T-helper 1 cell treated with Interleukin-12 subunit alpha and Interleukin-12 subunit beta and Interleukin-4 antibody, amounts not matched to agents 30 ng/mL and 1 ng/mL, for 36 hours (primary cell): ENCODE data around the gene ANO1. TPM values are rescaled to one million over a fixed set of nuclear protein-coding genes. Genes with fewer than 3 reads are reported as not detected.

Experiments
- intact Hi-C: fragments of 100-400 bp; cut with micrococcal nuclease; formaldehyde crosslinking; loops from one replicate; pipeline ENCODE4 v1.15.1; 2024
- total RNA-seq: library from RNA; stranded (reverse); gene quantifications from 2 replicates; pipeline ENCODE4 v1.2.3, GENCODE V29; 2022

ANO1 gene
- total RNA-seq, 1 donor from 2014 or later, result not detected

DNA sequence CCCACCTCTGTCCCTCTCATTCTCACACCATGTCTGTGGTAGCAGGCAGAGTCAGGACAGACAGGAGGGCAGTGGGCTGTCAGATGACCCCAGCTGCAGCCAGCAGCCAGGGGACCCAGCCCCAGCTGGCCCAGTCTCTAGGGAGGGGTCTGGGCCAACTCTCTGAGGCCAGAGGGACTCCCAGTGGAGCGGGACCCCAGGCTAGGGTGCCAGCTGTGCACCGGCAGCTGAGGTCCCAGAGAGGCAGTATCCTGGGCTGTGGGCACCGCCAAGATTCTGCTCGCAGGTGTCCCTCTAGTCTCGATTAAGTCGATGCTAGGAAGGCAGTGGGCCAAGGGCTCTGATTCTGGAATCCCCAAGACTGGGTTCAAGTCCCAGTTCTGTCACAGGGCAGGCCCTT is 108.3 kb downstream of the ANO1 start:
- intact Hi-C loops, result no loop called here

DNA sequence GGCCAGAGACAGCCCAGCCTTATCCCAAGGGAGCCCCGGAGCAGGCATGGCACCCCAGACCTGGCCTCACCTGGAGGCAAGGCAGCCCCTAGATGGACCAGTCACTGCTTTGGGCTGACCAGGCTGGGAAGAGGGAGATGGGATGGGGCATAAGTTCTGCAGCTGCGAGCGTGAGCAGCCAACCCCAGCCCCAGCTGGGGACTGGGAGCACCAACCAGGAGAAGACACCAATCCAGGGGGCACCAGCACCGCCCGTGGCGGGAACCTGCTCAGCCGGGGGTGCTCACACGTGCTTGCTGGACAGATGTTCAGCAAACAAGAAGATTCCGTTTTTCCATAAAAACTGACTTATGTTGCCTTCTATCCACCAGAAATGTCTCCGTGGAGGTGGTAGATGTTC is 108.8 kb downstream of the ANO1 start:
- intact Hi-C loops, result no loop called here

GRCh38 chr11:70187771-70188170 is 109.7 kb downstream of the ANO1 start:
- intact Hi-C loops, result no loop called here

DNA sequence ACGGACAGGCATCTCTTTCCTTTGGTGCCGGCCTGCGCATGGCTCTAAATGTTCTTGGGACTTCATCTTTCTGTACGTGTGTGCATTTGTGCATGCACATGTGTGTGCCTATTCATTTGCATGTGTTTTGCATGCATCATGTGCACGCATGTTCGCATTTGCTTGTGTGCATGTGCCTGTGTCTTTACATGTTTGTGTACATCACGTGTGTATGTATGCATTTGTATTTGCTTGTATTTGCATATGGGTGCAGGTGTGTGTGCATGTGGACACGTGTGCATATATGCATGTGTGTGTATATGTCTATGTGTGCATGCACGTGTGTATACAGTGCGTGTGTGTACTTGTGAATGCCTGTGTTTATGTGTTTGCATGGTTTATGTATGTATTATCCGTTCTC is 111.5 kb downstream of the ANO1 start:
- intact Hi-C loops, result loop anchor here (10.0 kb wide), 1 partner anchor 245 kb away; no protein-coding TSS in a partner anchor

DNA sequence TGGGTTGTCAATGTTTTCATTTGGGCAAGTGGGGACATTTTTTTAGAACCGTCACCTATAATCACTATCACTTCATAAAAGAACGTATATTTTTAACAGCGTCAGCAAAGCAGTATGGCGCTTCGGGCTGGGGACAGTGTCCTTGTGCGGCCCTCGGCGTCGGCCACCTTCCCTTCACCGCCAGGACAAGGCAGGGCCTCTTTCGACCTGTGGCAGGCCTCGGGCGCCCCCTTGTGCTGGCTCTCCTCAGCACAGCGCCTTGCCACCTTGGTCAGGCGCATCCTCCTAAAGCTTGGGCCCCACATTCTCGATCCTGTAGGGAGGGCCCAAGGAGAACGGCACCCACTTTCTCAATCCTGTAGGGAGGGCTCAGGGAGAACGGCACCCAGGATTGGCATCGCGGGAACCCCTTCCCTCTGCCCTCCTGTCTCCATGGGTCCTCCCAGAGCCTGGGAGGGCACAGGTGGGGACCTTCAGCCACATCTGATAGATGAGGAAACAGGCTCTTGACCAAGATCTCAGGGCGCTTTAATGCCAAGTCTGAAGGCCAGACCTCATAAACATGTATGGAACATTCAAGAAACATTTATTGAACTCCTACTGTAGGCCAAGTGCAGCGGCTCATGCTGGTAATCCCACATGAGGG is 113.5 kb downstream of the ANO1 start:
- intact Hi-C loops, result loop anchor here (1.0 to 10.0 kb wide), 3 partner anchors 189 to 273 kb away; no protein-coding TSS in a partner anchor

GRCh38 chr11:70192666-70193410 is 114.7 kb downstream of the ANO1 start:
- intact Hi-C loops, result loop anchor here (10.0 kb wide), 1 partner anchor 248 kb away; no protein-coding TSS in a partner anchor

DNA sequence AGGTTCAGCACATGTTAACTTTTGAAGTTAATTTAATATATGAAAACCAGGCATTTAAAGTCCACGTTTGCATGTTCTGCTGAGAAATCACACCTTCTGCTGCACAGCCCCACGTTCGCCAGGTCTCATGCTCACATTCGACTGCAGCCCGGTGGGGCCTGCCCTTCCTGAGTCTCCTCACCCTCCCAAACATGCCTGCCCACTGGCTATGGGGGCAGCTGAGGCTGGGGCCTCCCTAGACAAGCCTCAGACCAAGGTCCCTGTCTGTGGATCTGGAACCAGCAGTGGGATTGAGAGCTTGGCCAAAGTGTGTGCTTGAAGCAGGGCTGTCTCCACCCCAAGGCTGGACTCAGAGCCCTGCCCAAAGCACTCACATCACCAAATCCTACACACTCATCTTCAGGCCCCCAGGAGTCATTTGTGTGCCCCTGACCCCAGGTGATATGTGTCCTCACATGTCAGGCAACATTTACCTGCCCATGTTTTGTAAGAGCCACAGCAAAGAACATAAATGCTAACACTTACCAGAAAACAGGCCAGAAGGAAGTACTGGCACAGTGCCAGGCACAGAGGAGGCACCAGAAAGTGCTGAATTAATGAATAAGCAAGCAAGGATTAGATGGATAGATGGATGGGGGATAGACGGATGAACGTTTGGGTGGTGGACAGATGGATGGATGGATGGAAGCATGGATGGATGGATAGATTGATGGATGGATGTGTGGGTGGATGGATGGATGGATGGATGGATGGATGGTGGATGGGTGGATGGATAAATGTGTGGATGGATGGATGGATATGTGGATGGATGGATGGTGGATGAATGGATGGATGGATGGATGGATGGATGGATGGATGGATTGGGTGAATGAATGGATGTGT is 115.5 kb downstream of the ANO1 start:
- intact Hi-C loops, result loop anchor here (10.0 kb wide), 1 partner anchor 249 kb away; no protein-coding TSS in a partner anchor

DNA sequence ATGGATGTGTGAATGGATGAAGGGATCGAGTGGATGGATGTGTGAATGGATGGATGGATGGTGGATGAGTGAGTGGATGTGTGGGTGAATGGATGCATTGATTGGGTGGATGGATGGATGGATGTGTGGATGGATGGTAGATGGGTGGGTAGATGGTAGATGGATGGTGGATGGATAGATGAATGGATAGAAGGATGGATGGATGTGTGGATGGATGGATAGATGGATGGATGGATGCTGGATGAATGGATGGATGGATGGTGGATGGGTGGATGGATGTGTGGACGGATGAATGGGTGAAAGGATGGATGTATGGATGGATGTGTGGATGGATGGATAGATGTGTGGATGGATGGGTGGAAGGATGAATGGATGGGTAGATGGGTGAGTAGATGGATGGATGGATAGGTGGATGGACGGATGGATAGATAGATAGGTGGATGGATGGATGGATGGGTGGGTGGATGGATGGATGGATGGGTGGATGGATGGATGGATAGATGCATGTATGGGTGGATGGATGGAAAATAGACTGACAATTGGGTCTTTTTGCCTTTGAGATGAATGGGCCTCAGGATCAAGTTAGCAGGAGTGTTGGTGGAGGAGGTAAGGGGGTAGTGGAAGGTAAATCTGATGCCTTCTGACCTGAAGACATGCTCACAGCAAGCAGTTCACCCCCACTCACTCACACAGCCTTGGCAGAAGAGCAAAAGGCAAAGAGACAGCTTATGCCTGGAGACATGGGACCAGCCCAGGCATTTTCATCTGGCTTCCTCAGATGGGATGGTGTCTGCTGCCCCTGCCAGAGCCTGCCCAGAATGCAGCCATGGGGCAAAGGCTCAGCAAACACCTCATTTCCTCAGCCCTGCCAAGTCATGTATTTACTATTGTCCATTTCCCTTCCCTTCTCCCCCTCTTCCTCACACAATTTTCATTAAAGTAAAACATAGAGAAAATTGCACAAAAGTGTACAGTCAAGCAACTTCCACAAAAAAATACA is 117.0 kb downstream of the ANO1 start:
- intact Hi-C loops, result loop anchor here (10.0 kb wide), 1 partner anchor 250 kb away; no protein-coding TSS in a partner anchor

- intact Hi-C loops, result loop anchor here (5.0 kb wide), 2 partner anchors 1153 to 1358 kb away; partner anchors contain the start of genes CPT1A and TPCN2
These were observed 122.2 kb downstream of the ANO1 start for GRCh38 chr11:70200212-70200844.

DNA sequence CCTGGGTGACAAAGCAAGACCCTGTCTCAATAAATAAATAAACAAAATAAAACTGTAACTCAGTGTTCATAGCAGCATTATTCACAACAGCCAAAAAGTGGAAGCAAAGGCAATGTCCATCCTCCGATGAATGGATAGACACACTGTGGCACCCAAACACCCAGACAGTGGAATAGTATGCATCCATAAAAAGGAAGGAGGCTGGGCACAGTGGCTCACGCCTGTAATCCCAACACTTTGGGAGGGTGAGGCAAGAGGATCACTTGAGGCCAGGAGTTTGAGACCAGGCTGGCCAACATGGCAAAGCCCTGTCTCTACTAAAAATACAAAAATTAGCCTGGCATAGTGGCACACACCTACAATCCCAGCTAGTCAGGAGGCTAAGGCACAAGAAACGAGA is 122.9 kb downstream of the ANO1 start:
- intact Hi-C loops, result loop anchor here (5.0 kb wide), 2 partner anchors 1154 to 1359 kb away; partner anchors contain the start of genes CPT1A and TPCN2

DNA sequence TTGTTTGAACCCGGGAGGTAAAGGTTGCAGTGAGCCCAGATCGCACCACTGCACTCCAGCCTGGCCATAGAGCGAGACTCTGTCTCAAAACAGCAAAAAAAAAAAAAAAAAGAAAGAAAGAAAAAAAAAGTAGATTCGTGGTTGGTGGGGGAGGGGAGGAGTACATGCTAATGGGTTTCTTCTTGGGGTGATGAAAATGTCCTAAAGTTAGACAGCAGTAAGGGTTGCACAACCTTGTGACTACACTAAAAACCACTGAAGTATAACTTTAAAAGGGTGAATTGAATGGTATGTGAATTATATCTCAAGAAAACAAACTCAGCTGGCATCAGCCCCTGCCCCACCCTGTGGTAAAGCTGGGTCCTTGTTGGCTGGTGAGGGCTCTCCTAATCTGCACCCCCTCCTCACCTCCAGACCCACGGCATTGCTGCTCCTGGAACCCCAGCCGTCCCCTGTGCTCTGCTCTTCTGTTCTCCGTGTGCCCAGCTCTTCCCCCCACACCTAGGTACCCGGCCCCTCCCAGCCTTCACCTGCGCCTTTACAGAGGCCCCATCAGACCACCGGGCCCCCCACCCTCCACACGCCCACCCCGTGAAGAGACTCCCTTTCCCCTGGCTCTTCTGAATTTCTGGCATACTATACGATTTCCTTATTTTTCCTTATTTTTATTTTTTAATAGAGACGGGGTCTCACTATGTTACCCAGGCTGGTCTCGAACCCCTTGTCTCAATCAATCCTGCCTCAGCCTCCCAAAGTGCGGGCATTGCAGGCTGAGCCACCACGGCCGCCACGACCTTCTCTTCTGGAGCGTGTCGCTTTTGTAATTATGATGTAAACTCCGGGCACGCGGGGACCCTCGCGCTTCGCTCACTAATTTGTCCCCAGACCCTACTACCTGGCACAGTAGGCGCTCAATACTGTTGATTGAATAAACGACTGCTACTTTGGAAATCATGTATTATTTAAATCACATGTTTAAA is 124.1 kb downstream of the ANO1 start:
- intact Hi-C loops, result loop anchor here (5.0 kb wide), 2 partner anchors 1155 to 1360 kb away; partner anchors contain the start of genes CPT1A and TPCN2

DNA sequence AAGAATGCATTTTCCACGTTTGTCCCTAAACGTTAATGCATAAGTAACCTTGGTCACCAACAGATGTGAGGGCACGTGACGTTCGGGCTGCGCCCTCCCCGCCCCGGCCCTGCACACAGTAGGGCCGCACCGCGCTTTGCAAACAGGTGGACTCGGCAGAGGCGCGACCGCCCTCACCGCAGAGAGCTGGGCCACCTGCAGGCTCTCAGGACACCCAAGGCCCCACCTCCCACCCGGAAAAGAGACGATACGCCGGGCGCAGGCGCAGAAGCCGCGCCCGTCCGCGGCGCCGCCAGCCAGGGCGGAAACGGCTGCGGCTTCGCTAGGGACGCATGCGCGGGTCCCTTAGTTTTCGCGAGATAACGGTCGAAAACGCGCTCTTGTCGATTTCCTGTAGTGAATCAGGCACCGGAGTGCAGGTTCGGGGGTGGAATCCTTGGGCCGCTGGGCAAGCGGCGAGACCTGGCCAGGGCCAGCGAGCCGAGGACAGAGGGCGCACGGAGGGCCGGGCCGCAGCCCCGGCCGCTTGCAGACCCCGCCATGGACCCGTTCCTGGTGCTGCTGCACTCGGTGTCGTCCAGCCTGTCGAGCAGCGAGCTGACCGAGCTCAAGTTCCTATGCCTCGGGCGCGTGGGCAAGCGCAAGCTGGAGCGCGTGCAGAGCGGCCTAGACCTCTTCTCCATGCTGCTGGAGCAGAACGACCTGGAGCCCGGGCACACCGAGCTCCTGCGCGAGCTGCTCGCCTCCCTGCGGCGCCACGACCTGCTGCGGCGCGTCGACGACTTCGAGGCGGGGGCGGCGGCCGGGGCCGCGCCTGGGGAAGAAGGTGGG is 125.0 kb downstream of the ANO1 start, which contains the start of gene FADD:
Gene FADD (plus strand): TSS at position 377 of the 831 bp plus-strand sequence. CDS start 164 bp downstream, at position 541.
- intact Hi-C loops, result loop anchor here (1.0 to 5.0 kb wide), 5 partner anchors 201 to 1361 kb away; partner anchors contain the start of genes CPT1A, LTO1 and TPCN2

- intact Hi-C loops, result loop anchor here (1.0 to 5.0 kb wide), 9 partner anchors 66 to 1362 kb away; partner anchors contain the start of genes CPT1A, CTTN, LTO1 and NADSYN1
These were observed 125.8 kb downstream of the ANO1 start for GRCh38 chr11:70203751-70204465.

- intact Hi-C loops, result loop anchor here (1.0 to 5.0 kb wide), 6 partner anchors 66 to 1362 kb away; partner anchors contain the start of genes CPT1A, CTTN, NADSYN1 and PPFIA1
These were observed 126.3 kb downstream of the ANO1 start for GRCh38 chr11:70204466-70204799.

- intact Hi-C loops, result loop anchor here (2.0 kb wide), 3 partner anchors 160 to 1248 kb away; partner anchors contain the start of genes CTTN and NADSYN1
These were observed 127.1 kb downstream of the ANO1 start for GRCh38 chr11:70205049-70205725.

GRCh38 chr11:70205766-70206165 is 127.6 kb downstream of the ANO1 start:
- intact Hi-C loops, result loop anchor here (2.0 kb wide), 3 partner anchors 159 to 1247 kb away; partner anchors contain the start of genes CTTN and NADSYN1
